CD4-positive, alpha-beta T cell (primary cell): ENCODE measurements around the gene EID2. TPM values are rescaled to one million over a fixed set of nuclear protein-coding genes. Genes with fewer than 3 reads are reported as not detected.

Experiments
- ATAC-seq: fragments of 200-7000 bp; cut with Tn5 transposase; one replicate; pipeline ENCODE4 v1.10.0; 2022; ENCODE audit warnings: mild to moderate bottlenecking; ENCODE audit not compliant: poor library complexity
- CTCF ChIA-PET: fragments of 350-600 bp; sonication (Branson Sonifier 250); formaldehyde crosslinking; loops from one replicate; lab custom pipeline; 2021; ENCODE audit warnings: antibody characterized with exemption, inconsistent platforms; lab: Charles Lee
- POLR2A ChIA-PET: fragments of 350-600 bp; sonication (Branson Sonifier 250); formaldehyde crosslinking; loops from one replicate; lab custom pipeline; 2021; ENCODE audit warnings: antibody characterized with exemption, inconsistent platforms; lab: Charles Lee
- DNase-seq, 14 experiments: peaks; one replicate each; pipeline ENCODE4 v3.0.0-alpha.2; 2013 to 2020; ENCODE audit warnings: mixed read lengths in 2 of 14
- H3K27ac ChIP-seq, 2 donors: one replicate each; pipeline versions ENCODE4 v1.5.1 to v1.7.0; 2013; ENCODE audit warnings: low read length in 2 of 2, low read depth in 1 of 2, mild to moderate bottlenecking in 1 of 2
- H3K27me3 ChIP-seq, 2 experiments: 1 replicate in 1 of 2; 2 replicates in 1 of 2; pipeline versions ENCODE4 v1.6.1 to v1.7.0; 2013; ENCODE audit warnings: low read length in 2 of 2, control low read depth in 1 of 2, mild to moderate bottlenecking in 1 of 2, moderate library complexity in 1 of 2; ENCODE audit not compliant: insufficient read depth in 2 of 2, control insufficient read depth in 1 of 2
- H3K36me3 ChIP-seq: one replicate; pipeline ENCODE4 v1.6.1; 2013; ENCODE audit warnings: low read length, control low read depth; ENCODE audit not compliant: insufficient read depth
- H3K4me1 ChIP-seq: one replicate; pipeline ENCODE4 v1.6.1; 2013; ENCODE audit warnings: low read length, control low read depth; ENCODE audit not compliant: insufficient read depth
- H3K4me3 ChIP-seq: one replicate; pipeline ENCODE4 v1.5.1; 2013; ENCODE audit warnings: mild to moderate bottlenecking, low read length, moderate library complexity
- H3K9me3 ChIP-seq, 2 experiments: 1 replicate in 1 of 2; 2 replicates in 1 of 2; pipeline versions ENCODE4 v1.6.1 to v1.7.0; 2013; ENCODE audit warnings: low read length in 2 of 2, mild to moderate bottlenecking in 2 of 2, control low read depth in 1 of 2, moderate library complexity in 1 of 2; ENCODE audit not compliant: control insufficient read depth in 1 of 2, insufficient read depth in 1 of 2
- H3K27ac Mint-ChIP-seq: one replicate; pipeline ENCODE4 v1.8.0; 2020; ENCODE audit warnings: mixed read lengths
- H3K27me3 Mint-ChIP-seq: one replicate; pipeline ENCODE4 v1.8.0; 2021; ENCODE audit warnings: mixed read lengths
- H3K36me3 Mint-ChIP-seq: one replicate; pipeline ENCODE4 v1.8.0; 2021; ENCODE audit warnings: low read depth, mixed read lengths
- H3K4me1 Mint-ChIP-seq: one replicate; pipeline ENCODE4 v1.8.0; 2021; ENCODE audit warnings: low read depth, mixed read lengths
- H3K4me3 Mint-ChIP-seq: one replicate; pipeline ENCODE4 v1.8.0; 2020; ENCODE audit warnings: mild to moderate bottlenecking, mixed read lengths
- H3K9me3 Mint-ChIP-seq: one replicate; pipeline ENCODE4 v1.8.0; 2020; ENCODE audit warnings: mixed read lengths
- intact Hi-C, 2 experiments: fragments of 100-400 bp; cut with DNase I in 1 of 2; cut with micrococcal nuclease in 1 of 2; formaldehyde crosslinking; loops; one replicate each; pipeline versions ENCODE4 v1.15.1 to v1.9.0; 2023 to 2025; cut with DNase I, micrococcal nuclease
- polyA plus RNA-seq, 2 donors: library from polyadenylated mRNA; unstranded; fragments of 120-200 nt; gene quantifications; one replicate each; pipeline ENCODE4 v1.2.1, GENCODE V29; 2013
- total RNA-seq, 174 experiments: library from RNA in 2 of 174; stranded (reverse) in 2 of 174; gene quantifications; one replicate each; pipeline ENCODE4 v1.2.3 and lab custom pipeline; 2021 to 2026
- TF ChIP-seq, protein P1 (sequence below): fragments of 200-600 bp; IDR thresholded peaks from one replicate; pipeline ENCODE4 v1.8.0; 2022; ENCODE audit warnings: antibody characterized with exemption, mild to moderate bottlenecking

EID2 gene, protein sequence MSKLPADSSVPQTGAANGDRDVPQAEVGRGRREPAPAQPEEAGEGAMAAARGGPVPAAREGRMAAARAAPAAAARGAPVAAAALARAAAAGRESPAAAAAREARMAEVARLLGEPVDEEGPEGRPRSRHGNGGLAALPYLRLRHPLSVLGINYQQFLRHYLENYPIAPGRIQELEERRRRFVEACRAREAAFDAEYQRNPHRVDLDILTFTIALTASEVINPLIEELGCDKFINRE
- total RNA-seq (10 to 100 TPM; 17.2 to 18.1 TPM), total RNA-seq (lab: John Stamatoyannopoulos, UW) (10.7 to 30.9 (median 19.6) reads per million in 172 experiments)
- 15.2 TPM for polyA plus RNA-seq (2013, experiment 1 of 2)
- 15.4 TPM for polyA plus RNA-seq (2013, experiment 2 of 2)

DNA sequence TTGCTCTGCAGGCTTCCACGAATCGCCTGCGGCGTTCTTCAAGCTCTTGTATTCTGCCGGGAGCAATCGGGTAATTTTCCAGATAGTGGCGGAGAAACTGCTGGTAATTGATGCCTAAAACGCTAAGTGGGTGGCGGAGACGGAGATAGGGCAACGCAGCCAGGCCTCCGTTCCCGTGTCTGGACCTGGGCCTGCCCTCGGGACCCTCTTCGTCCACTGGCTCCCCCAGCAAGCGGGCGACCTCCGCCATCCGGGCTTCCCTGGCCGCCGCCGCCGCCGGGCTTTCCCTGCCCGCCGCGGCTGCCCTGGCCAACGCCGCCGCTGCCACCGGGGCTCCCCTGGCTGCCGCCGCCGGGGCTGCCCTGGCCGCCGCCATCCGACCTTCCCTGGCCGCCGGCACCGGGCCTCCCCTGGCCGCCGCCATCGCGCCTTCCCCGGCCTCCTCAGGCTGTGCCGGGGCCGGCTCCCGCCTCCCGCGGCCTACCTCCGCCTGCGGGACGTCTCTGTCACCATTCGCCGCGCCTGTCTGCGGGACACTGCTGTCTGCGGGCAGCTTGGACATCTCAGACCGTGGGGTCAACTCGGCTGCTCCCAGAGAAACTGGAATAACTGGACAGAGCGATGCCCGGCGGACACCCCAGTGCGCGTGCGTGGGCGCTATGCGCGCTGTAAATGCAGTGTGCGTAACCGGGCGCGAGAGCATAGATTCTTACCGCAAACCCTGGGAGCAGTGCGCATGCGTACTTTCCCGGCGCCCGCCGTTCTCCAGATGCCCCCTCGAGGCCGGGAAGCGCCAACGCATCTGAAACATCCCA, at the start of gene EID2:
Gene EID2 (minus strand): TSS at position 644 of the 815 bp plus-strand sequence. CDS start 82 bp downstream, at position 562.
- no peaks in the 10 kb centered on the region for H3K27me3 ChIP-seq
- peak within 1 kb of the TSS; percentile 93 for H3K27ac ChIP-seq
- no peaks in the 10 kb centered on the region for H3K36me3 ChIP-seq
- H3K4me1 ChIP-seq = peaks cover 32% of the 10 kb centered on the region
- Mint-ChIP-seq H3K36me3 (peaks cover 10% of the 10 kb centered on the region), H3K9me3 (no peaks in the 10 kb centered on the region), H3K27me3 (no peaks in the 10 kb centered on the region), H3K4me1 (peaks cover 71% of the 10 kb centered on the region), H3K4me3 (peak within 1 kb of the TSS; percentile 98), H3K27ac (peak within 1 kb of the TSS; percentile 96)
- intact Hi-C loops = loop anchor here (2.0 to 10.0 kb wide), 4 partner anchors 103 to 585 kb away; partner anchors contain the start of genes PAK4 (in 1 of the 2) and SAMD4B (in 1 of the 2)
- ATAC-seq (peak; percentile 91), DNase-seq (peak; percentile 88 to 98 (median 93))
- TF ChIP-seq, protein P1, sequence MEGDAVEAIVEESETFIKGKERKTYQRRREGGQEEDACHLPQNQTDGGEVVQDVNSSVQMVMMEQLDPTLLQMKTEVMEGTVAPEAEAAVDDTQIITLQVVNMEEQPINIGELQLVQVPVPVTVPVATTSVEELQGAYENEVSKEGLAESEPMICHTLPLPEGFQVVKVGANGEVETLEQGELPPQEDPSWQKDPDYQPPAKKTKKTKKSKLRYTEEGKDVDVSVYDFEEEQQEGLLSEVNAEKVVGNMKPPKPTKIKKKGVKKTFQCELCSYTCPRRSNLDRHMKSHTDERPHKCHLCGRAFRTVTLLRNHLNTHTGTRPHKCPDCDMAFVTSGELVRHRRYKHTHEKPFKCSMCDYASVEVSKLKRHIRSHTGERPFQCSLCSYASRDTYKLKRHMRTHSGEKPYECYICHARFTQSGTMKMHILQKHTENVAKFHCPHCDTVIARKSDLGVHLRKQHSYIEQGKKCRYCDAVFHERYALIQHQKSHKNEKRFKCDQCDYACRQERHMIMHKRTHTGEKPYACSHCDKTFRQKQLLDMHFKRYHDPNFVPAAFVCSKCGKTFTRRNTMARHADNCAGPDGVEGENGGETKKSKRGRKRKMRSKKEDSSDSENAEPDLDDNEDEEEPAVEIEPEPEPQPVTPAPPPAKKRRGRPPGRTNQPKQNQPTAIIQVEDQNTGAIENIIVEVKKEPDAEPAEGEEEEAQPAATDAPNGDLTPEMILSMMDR = no peak
- ChIA-PET POLR2A (interaction anchor here (0.5 to 2.1 kb wide), 7 partner anchors 8 to 1491 kb away, joined by 3 to 9 read pairs (median 4); partner anchors contain the start of genes MED29, PAF1, RPS16 and SUPT5H), CTCF (interaction anchor here (0.9 to 1.4 kb wide), 4 partner anchors 12 to 128 kb away, joined by 3 to 6 read pairs (median 4); partner anchors contain the start of gene PLEKHG2)
- peak within 1 kb of the TSS; percentile 73 for H3K4me3 ChIP-seq
- no peaks in the 10 kb centered on the region for H3K9me3 ChIP-seq

DNA sequence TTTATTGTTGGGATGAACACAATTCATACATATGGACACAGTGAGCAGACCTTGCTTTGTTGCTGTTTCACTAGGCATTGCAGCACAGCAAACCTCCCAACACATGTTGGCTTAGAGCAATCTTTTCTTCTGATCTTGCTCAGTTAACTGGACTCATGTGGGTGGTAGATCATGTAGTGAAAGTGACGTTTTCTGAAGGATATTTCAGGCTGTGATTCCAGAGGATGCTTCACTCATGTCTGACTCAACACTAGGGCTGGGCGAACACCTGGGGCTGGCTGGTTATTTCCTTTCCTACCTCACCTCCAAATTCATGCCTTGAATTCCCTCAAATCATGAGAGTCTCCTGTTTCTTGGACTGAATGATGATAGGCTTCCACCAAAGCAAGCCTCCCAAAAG, 48.1 kb upstream of the EID2 start:
- Mint-ChIP-seq H3K27me3 (peaks cover 61% of the 10 kb centered on the region), H3K4me3 (no peak overlapping the region), H3K4me1 (no peaks in the 10 kb centered on the region), H3K9me3 (no peaks in the 10 kb centered on the region), H3K36me3 (no peaks in the 10 kb centered on the region), H3K27ac (no peak overlapping the region)
- TF ChIP-seq, protein P1 = no peak
- POLR2A ChIA-PET = no interaction called here
- Histone ChIP-seq H3K4me1 (no peaks in the 10 kb centered on the region), H3K36me3 (no peaks in the 10 kb centered on the region), H3K9me3 (no peaks in the 10 kb centered on the region), H3K27ac (no peak overlapping the region), H3K4me3 (no peak overlapping the region), H3K27me3 (peaks cover 9 to 16% of the 10 kb centered on the region in 2 experiments)
- CTCF ChIA-PET = no interaction called here
- DNase-seq (no peak), ATAC-seq (no peak)
- intact Hi-C loops = no loop called here

DNA sequence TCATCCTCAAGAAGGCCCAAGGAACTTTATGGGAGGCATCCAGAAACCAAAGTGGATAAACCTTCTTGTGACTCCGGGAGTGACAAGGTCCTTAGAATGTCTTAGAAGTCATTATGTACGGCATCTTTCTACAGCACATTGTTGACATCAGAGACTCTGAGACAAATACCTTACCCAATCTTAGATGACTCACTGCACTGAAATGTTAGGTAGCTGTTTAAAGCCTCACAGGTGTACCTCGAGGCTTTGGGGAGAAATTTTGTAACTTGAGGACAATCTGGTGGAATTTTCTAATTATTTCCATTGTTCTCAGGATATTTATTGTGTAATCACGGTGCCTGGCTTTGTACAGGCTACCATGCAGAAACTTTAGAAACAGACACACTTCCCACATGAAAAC, 47.5 kb upstream of the EID2 start:
- Mint-ChIP-seq H3K4me1 (no peaks in the 10 kb centered on the region), H3K4me3 (no peak overlapping the region), H3K27me3 (peaks cover 55% of the 10 kb centered on the region), H3K27ac (no peak overlapping the region), H3K9me3 (no peaks in the 10 kb centered on the region), H3K36me3 (no peaks in the 10 kb centered on the region)
- ChIA-PET CTCF (no interaction called here), POLR2A (no interaction called here)
- peaks cover 10 to 16% of the 10 kb centered on the region in 2 experiments for H3K27me3 ChIP-seq
- no peaks in the 10 kb centered on the region for H3K4me1 ChIP-seq
- no peak overlapping the region for H3K4me3 ChIP-seq
- intact Hi-C loops = no loop called here
- TF ChIP-seq, protein P1 = no peak
- DNase-seq (no peak), ATAC-seq (no peak)
- H3K36me3 ChIP-seq = no peaks in the 10 kb centered on the region
- H3K27ac ChIP-seq = no peak overlapping the region
- H3K9me3 ChIP-seq = no peaks in the 10 kb centered on the region
